IPS DF 19.7 (cell line): ENCODE data around the gene C17orf50.
"Not testable (repeated sequence)": the region's sequence is repeated elsewhere in the genome, so short reads cannot be mapped to it uniquely, and the experiment has no call there.

Experiments
- DNase-seq: peaks from one replicate; pipeline ENCODE4 v3.0.0-alpha.2; 2013; ENCODE audit warnings: low read depth, low spot score

C17orf50 gene

GRCh38 chr17:35734396-35734795, 26.3 kb upstream of the C17orf50 start:
- no peak for DNase-seq

GRCh38 chr17:35735036-35735805, 25.5 kb upstream of the C17orf50 start:
- DNase-seq = no peak

GRCh38 chr17:35736236-35736635, 24.5 kb upstream of the C17orf50 start:
- DNase-seq = no peak

GRCh38 chr17:35738519-35739133, 22.1 kb upstream of the C17orf50 start:
- no peak for DNase-seq

GRCh38 chr17:35740216-35740615, 20.5 kb upstream of the C17orf50 start:
- DNase-seq = no peak

GRCh38 chr17:35740997-35741931, 19.4 kb upstream of the C17orf50 start:
- DNase-seq = no peak

GRCh38 chr17:35742496-35742895, 18.2 kb upstream of the C17orf50 start:
- DNase-seq = no peak

GRCh38 chr17:35742896-35743477, 17.7 kb upstream of the C17orf50 start:
- no peak for DNase-seq

- no peak for DNase-seq
Observed at GRCh38 chr17:35743626-35744328, 16.9 kb upstream of the C17orf50 start.

GRCh38 chr17:35744830-35745229, 15.9 kb upstream of the C17orf50 start:
- no peak for DNase-seq

GRCh38 chr17:35745246-35745645, 15.4 kb upstream of the C17orf50 start:
- no peak for DNase-seq

GRCh38 chr17:35745749-35746320, 14.9 kb upstream of the C17orf50 start:
- DNase-seq = no peak

- DNase-seq = no peak
Observed at GRCh38 chr17:35747540-35748017, 13.1 kb upstream of the C17orf50 start.

- DNase-seq = no peak
Observed at GRCh38 chr17:35748341-35748841, 12.3 kb upstream of the C17orf50 start.

- no peak for DNase-seq
Observed at GRCh38 chr17:35748979-35749378, 11.7 kb upstream of the C17orf50 start.

- no peak for DNase-seq
Observed at GRCh38 chr17:35749560-35750412, 10.9 kb upstream of the C17orf50 start.

- DNase-seq = no peak
Observed at GRCh38 chr17:35750526-35751395, 9.9 kb upstream of the C17orf50 start.

GRCh38 chr17:35751541-35751940, 9.1 kb upstream of the C17orf50 start:
- not testable (repeated sequence) for DNase-seq

- DNase-seq = no peak
Observed at GRCh38 chr17:35752471-35752870, 8.2 kb upstream of the C17orf50 start.
